T-helper 1 cell (primary cell): ENCODE measurements around the gene CAMK1D.

ENCODE experiments used
- DNase-seq, 5 donors: peaks; one replicate each; pipeline ENCODE4 v3.0.0-alpha.2; 2012 to 2020

The CAMK1D gene

DNA sequence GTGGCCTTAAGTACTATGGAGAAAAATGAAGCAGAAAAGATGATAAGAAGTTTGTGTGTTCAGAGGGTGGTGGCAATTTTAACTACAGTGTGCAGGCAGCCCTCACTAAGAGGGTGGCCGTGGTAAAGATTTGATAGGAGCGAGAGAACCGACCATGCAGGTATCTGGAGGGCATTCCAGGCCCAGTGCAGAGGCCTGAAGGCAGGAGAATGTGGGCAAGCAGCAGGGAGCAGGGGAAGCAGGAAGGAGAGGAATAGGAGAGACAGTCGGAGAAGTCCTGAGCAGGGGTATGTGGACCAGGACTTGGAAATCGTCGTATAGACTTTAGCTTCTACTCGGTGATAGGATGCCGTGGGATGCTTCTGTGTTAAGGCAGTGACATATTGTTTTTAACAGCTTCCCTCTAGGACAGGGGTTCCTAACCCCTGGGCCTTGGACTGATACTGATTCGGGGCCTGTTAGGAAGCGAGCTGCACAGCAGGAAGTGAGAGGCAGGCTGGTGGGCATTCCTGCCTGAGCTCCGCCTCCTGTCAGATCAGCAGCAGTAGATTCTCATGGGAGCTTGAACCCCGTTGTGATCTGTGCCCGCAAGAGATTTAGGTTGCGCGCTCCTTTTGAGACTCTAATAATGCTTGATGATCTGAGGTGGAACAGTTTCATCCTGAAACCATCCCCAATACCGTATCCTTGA, 425.0 kb downstream of the CAMK1D start:
- DNase-seq = no peak

DNA sequence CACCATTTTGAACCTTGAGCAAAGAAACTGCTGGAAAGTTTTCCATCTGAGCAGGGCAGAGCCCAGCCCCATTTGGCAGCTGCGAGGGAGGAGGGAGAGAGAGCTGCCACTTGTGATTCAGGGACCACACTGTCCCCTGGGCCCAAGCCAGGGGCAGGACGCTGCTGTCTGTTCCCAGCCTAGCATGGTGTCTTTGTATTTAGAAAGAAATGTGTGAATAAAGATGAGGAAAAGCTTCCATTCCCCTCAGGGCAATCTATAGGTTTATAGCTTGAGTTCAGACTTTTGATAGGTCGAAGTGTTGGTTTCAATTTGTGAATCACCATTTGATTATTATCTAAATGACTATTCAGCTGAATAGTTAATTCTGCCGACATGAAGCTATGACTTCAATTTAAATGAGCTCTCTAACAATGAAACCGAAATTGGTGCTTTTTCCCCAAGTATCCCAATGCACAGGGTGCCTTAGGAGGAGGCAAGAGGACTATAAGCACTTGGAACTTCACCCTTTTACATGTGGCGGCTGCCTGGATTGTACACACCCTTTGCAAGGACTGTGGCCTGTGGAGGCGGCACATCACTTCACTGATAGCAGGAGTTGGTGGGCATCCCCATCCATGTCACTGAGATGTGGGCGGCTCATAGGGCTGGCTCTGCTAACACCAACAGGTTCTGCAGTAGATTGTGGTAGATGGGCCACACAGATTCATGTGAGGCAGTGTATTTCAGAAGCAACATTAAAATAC, 428.7 kb downstream of the CAMK1D start:
- DNase-seq = no peak

DNA sequence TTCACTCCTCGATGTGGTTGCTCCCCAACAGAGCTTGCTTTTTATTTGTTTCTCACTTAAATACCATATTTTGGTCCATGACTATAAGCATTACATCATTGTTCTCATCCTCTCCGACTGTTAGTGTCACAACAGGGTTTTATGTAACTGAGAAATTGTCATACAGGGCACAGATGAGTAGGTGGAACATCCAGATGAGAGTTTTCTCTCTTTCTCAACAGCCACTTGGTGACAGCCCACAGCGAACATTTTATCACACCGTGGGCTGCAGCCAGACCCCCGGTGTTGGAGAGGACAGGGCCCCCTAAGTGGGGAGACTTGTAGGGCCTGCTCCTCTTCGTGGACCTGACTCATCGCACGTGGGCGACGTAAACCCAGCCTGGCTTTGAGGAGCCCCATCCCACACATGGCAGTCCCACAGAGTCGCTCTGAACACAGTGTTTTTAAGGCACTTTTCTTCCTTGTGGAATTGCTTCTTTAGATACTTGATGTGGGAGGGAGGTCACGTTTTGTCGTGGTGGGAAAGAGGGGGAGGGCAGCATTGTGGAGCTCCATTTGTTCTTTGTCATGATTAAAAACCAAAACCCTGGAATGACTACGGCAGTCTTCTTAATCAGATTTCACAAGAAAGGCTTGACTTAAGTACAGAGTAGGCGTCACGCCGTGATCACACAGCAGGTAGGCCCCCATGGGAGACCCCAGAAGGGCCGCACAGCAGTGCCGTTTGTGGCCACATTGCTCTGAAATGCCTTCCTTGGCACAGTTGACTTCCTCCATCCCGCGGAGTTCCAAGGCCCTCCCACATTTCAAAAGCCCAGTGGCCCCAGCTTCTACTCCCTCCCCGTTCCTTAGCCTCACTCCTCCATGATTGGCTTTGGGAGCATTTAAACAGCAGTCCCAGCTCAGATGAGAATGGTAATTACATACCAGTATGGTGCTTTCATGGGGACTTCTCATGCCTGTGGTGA, 431.6 kb downstream of the CAMK1D start:
- no peak for DNase-seq

DNA sequence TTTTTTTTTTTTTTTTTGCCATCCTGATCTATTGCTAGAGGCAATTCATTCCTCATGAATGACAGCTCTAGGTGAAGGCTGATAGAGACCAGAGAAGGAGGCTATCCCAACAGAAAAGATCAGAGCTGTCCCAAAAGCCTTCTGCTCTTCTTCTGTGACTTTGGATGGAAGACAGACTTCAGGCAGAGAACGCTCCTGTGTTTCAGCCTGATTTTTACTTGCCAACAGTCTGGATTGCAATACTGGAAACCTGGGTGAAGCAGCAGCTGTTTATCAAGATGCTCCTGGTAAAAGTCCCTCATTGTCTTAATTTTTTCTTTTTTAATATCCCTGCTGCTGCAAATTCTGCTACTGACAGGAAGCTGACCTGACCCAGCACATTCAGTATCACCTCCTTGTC, 432.6 kb downstream of the CAMK1D start:
- DNase-seq = no peak

DNA sequence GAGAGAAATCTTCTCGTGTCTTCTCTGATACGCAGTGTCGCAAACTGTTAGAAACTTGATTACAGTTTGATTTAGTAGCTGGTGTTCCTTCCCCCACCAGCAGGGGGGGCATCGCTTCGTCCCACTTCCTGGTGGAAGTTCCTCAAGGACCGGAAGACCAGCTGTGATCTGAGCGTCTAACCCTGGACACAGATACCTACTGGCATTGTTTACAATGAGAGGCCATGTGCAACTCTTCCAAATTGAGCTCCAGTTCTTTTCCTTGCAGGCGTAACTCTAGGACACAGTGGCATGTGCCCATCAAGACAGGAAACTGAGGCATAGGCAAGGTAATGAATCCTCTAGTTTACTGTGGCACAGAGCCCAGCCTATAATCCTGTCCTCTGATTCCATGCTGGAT, 433.2 kb downstream of the CAMK1D start:
- peak in 1 of 5 donors; percentile 22 for DNase-seq

DNA sequence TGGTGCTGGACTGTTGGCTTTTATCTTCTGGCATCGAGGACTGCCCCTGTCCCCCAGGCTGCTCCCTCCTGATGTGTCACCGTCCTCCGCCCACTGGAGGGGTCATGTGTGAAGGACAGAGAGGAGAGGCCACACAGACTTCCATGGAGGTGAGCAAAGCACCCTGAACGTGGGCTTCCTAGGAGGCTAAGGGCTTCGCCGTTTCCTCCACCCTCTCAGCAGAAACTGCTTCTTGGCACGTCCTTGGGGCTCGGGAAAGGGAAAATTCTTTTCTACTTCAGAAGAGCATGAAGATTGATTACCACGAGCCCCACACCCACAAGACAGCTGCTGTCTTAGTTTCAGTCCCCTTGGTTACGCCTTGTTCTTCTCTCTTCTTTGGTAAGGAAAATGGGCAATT, 433.9 kb downstream of the CAMK1D start:
- no peak for DNase-seq

DNA sequence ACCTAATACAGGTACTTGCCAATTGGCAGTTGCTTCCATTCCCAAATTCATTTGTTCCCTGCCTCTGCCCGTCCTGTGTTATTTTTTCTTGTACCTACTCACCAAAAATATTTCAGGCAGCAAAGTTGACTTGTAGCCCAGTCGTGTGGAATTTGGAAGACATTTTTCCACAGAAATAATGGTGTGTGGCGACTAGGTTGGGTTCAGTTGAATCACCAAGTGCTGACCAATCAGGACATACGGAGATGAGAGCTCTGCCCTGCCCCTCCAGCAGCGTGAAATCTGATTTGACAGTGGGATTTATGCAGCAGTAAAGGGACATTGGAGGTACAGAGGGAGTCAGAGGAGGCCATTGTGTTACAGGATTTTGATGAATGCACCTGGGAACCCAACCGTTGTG, 435.3 kb downstream of the CAMK1D start:
- no peak for DNase-seq

DNA sequence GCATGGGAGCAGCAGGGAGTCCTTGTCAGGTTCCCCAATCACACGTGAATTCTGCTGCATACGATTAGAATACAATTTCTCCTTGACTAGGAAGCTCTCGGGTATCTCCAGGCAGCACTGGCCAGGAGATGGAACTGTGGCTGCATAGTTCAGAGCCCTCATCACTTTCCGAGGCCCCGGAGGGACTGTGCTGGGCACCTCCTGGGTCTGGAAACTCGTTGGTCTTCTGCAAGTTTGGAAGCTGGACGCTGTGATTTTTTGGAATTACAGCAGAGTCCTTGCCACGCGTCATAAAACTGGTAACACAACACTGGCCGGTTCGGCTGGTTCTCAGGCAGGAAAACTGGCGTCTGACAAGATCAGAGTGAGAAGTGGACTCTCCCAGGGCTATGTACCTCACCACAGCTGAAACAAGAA, 436.1 kb downstream of the CAMK1D start:
- no peak for DNase-seq

DNA sequence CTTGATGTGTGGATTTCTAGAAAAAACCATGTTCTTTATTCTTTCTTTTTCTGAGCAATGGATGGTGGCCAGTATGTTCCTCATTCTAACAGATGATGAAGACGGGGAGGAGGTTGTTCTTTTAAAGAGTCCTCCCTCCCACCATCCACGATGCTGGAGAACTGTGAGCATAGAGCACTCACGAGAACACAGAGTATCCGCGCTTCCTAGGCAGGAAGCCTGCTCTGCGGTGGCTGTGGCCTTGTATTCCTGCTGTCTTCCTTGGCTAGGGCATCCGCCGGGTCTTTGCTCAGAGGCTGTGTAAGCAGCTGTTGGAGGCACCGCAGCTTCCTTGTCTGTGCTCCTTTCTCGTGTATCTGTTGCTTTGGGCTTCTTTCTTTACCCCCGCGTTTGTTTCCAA, 437.9 kb downstream of the CAMK1D start:
- DNase-seq = no peak

DNA sequence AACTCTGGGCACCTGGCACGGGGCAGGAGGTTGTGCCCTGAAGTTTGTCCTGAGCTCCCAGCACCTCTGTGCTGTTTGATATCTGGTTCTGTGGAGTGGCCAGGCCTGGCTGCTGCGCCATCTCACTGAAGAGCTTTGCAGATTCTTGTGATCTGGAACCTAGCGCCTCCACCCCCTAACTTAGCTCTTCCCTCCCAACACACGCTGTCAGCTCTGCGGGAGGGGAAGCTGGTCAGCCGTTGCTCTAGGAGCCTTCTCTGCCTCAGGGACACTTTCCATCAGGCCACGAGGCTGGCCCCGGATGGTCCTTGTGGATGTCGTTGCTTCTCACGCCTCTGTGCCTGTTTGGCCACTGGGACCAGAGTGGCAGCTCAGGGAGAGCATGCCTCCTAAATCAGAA, 438.9 kb downstream of the CAMK1D start:
- DNase-seq = no peak

DNA sequence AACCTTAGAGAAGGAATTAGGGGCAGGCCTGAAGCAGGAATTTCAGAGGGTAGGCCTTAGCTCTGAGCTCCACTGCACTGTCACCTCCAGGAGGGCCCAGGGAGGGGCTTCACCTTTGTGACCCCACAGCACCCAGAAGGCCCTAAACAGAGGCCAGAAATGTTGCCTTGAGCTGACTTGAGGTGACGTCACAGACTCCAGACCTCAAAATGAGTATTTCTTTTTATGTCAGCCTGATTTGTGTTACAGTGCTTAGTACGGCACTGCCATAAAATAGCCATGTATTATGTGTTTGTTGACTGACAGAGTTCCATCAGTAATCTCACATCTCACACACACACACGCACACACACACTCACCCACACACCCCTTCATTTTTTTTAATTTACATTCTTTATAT, 440.9 kb downstream of the CAMK1D start:
- no peak for DNase-seq

DNA sequence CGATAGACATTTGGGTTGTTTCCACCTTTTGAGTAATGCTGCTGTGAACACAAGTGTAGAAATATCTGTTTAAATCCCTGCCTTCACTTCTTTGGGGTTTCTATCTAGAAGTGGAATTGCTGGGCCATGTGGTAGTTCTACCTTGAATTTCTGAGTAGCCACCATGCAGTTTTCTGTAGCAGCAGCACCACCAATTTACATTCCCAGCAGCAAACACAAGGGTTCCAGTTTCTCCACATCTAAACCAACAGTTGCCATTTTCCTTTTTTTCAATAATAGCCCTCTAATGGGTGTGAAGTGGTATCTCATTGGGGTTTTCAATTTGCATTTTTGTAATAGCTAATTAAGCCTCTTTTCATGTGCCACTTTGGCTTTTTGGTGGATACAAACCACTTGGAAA, 442.4 kb downstream of the CAMK1D start:
- no peak for DNase-seq

DNA sequence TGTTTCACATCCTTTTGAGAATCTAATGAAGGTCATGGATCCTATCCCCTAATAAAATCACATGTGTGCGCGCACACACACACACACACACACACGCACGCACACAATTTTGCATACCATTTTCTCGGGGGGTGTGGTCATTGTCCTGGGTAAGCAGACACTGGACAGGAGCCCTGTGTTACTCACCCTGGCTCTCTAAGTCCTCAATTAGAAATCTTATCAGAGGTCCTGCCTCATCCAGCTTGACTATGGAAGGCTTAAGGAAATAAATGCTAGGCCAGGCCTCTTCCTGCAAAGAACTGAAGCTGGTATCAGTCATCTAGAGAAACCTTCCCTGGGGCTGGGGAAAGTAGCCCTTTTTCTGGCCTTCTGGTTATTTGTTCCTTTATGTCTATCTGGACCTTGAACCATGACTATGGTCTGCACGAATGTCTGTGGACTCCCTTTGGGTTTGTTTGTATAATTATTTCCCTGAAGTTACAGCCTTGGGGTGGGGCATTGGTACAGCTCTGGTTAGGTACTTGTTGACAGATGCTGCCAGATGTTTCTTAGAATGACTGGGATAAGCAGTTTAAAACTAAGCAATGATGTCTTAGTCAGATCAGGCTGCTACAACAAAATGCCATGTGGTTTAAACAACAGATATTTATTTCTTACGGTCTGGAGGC, 443.7 kb downstream of the CAMK1D start:
- no peak for DNase-seq

DNA sequence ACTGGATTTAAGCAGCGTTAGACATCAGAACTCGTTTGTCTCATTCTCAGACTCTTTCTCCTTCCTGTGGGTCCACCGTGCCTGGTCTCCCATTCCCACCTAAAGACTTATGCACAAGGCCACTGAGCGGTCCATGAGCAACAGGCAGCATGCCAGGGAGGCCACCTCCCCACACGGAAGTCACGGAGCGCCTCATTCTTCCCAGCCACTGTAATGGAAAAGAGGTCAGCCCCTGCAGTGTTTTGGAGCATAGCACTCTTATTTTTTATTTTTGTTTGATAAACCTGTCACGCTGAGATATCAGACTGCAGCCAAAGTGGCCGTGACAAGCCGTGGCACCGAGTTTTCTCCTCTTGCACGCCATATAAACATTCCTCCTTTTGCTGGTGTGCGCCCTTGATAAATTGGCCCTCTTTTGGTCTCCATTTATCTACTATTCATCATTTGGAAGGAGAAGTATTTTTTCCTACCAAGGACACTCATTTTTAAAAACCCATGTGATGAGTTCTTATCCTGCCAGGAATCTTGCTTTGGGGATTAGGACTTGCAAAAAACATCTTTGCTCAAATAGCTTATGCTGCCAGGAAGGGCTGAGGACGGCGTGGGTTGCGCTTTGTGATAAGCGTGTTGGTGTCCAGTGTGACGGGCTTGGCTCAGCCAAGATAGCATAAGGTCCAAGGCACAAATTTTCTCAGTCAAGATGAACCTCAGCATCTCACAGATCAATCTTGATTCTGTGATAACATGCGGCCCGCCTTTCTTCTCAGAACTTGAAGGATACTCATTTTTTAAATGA, 446.2 kb downstream of the CAMK1D start:
- DNase-seq = no peak

DNA sequence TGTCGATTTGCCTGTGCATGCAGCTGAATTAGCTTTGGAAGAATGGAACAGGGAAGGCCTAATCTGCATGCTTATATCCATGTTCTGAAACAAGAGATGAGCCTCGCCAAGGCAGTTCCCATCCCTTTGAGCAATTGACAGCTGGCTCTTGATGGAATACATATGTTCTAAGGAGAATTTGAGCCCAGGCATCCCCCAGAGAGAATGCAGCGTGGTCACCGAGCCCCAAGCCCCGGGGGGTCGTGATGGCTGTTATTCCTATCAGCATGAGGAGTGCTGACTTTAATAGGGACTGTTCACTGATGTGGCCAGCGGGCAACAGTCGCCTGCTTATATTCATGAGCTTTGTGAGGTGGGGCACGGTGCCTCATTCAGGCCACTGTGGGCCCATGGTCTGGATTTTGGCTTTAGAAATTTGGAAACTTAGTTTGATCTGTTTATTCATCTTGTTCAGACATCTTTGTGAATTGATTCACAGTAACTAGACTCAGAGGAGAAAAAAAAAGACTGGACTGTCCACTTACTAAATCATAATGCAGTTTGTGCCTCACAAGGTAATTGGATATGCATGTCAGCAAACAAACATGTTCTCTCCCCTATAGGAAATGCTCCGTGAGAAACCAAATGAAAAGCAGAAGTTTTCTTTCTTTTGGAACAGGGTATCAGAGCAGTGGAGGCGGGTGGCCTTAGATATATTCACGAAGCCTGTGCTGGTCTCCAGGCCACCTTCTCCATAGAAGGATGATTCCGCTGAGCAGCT, 447.2 kb downstream of the CAMK1D start:
- DNase-seq = no peak

DNA sequence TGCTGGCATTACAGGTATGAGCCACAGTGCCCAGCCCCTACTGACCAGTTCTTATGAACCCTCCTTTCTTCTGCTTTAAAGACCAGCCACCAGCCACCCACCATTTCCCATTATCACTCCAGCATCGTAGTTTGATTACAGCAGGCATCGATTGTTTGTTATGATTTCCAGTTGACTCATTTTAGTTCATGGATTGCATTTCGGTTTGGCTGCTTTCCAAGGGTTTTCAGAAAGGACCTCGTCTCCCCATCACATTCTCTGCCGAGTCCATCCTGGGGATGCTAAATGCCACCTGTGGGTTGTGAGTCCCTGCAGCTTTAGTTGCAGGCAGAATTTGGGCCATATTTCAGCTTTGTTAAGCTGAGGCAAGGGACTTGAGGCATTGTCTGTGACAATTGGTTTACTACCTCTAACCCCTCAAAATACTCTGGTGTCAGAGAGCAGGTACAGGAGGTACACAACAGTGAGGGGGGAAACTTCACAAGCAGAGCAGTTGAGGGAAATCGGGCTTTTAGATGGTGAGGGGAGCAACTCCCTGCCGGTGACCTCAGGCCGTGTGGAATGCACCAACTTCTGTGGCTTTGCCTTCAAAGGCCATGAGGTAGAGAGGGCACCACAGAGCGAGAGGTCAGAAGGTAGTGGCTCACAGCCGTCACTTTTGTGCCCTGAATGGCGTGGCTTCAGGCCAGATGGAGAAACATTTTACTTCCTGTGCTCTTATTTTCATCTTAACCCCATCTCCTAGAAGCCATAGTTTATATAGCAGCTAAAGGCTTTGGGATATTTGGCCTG, 448.3 kb downstream of the CAMK1D start:
- DNase-seq = no peak

DNA sequence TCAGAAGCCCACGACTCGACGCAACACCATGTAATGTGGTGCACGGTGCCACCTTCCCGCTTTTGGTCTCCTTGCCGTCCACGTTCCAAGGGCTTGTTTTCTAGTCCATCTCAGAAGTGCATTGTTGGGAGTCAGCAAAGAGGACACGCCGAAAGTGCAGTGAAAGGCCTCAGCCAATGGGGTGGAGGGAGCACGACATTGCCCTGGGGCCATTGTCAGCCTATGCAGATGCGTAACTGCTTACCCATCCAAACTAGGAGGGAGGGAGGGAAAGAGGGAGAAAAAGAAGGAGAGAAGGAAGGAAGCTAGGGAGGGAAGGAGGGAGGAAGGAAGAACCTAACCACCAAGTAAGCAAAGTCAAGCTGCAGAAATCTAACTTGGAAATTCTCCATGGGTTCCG, 449.8 kb downstream of the CAMK1D start:
- DNase-seq = no peak

DNA sequence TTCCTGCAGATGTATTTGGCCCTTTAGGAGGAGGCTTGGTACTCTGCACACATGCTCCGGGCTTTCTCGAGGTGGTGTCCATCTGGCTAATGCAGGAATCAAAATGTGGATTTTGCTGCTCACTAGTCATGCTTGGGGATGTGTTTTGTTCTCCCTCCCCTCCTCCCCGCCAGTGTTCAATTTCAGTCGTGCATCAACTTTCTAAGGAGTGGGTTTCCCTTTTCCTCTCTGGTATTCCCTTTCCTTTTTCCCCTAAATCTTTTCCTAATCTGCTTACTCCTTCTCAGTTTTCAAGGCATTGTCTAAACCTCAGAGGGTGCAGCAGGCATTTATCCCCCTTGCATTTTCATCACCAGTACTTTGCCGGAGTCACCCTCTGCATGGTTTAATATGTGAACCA, 450.4 kb downstream of the CAMK1D start:
- no peak for DNase-seq

DNA sequence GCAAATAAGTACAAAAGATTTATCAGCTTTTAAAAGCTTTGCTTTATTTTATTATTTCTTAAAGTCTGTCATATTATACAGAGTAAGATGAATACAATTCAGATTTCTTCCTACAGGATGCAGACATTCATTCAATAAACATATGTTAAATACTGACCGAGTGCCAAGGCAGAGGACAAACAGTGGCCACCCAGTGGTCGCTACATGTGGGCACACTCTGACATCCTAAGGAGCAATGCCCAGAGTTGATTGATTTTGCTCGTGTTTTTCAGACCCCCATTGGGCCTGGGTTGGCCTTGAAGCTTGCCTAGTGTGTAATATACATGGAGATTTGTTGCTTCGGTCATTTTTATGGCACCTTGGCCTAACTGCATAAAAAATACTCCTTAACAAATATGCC, 451.0 kb downstream of the CAMK1D start:
- DNase-seq = no peak
